Neural crest cell (in vitro differentiated cells): ENCODE measurements around the gene DIS3L2. TPM values are rescaled to one million over a fixed set of nuclear protein-coding genes. Genes with fewer than 3 reads are reported as not detected.

Experiments used
- DNase-seq: peaks from one replicate; pipeline ENCODE4 v3.0.0; 2021; ENCODE audit warnings: low read depth, mixed read lengths, low spot score
- H3K27ac Mint-ChIP-seq: one replicate; pipeline ENCODE4 v1.8.0; 2021; ENCODE audit warnings: mild to moderate bottlenecking, mixed read lengths; ENCODE audit not compliant: unreplicated experiment
- H3K27me3 Mint-ChIP-seq: 2 replicates; pipeline ENCODE4 v1.8.0; 2021; ENCODE audit warnings: low read depth, mild to moderate bottlenecking, mixed read lengths
- H3K36me3 Mint-ChIP-seq: 2 replicates; pipeline ENCODE4 v1.8.0; 2021; ENCODE audit warnings: low read depth, mild to moderate bottlenecking, mixed read lengths
- H3K4me1 Mint-ChIP-seq: 2 replicates; pipeline ENCODE4 v1.8.0; 2021; ENCODE audit warnings: mixed read lengths
- H3K4me3 Mint-ChIP-seq: one replicate; pipeline ENCODE4 v1.8.0; 2021; ENCODE audit warnings: mild to moderate bottlenecking, mixed read lengths
- H3K9me3 Mint-ChIP-seq: 2 replicates; pipeline ENCODE4 v1.8.0; 2021; ENCODE audit warnings: mixed read lengths
- total RNA-seq: library from RNA; stranded (reverse); gene quantifications from 2 replicates; pipeline ENCODE4 v1.2.1, GENCODE V29; 2021
- TF ChIP-seq, protein P1 (sequence below): fragments of 200-600 bp; sonication (generic); conservative IDR thresholded peaks from 2 replicates; pipeline ENCODE4 v1.5.0; 2021; ENCODE audit warnings: antibody characterized with exemption, mild to moderate bottlenecking

DIS3L2 gene
- total RNA-seq, 1 donor from 2014 or later: 51.9 TPM

DNA sequence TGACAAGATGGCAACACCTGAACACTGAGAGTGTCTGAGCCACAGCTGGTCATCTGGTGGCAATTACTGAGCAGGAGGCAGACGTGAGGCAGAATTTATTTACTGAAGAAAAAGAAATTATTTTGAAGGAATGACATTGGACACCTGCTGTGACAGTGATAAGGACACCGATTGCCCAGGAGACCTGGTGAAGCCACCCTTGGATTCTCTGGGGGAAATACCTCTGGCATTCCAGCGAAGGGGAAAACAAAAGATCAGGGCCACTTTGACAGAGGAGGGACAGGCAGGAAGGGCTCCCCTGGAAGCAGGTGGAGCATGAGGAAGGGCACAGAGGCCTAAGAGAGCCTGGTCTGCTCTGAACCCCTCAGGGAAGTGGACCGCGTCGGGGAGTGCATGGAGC lies 331.7 kb downstream of the DIS3L2 start:
- no peak overlapping the region for H3K27ac Mint-ChIP-seq
- no peaks in the 10 kb centered on the region for H3K36me3 Mint-ChIP-seq
- no peak for DNase-seq

DNA sequence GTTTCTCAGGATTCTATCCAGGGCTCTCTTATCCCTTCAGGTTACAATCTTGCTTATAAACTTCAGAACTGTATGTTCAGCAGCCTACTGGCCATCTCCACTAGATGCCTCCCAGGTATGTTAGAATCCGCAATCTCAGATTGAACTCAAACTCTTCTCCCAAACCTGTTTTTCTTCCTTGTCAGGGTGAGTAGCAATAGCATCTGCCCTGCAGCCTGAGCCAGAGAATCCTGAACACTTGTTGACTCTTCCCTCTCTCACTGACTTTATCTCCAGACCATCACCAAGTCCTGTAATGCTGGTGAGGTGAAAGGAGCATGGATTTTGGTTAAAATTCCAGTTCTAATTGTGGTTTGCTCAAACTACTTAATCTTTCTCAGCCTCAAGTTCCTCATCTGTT lies 334.5 kb downstream of the DIS3L2 start:
- Mint-ChIP-seq H3K4me3 (no peak overlapping the region), H3K4me1 (peaks cover 14% of the 10 kb centered on the region), H3K27ac (no peak overlapping the region), H3K36me3 (no peaks in the 10 kb centered on the region), H3K27me3 (no peaks in the 10 kb centered on the region), H3K9me3 (no peaks in the 10 kb centered on the region)
- DNase-seq: no peak
- TF ChIP-seq, protein P1, sequence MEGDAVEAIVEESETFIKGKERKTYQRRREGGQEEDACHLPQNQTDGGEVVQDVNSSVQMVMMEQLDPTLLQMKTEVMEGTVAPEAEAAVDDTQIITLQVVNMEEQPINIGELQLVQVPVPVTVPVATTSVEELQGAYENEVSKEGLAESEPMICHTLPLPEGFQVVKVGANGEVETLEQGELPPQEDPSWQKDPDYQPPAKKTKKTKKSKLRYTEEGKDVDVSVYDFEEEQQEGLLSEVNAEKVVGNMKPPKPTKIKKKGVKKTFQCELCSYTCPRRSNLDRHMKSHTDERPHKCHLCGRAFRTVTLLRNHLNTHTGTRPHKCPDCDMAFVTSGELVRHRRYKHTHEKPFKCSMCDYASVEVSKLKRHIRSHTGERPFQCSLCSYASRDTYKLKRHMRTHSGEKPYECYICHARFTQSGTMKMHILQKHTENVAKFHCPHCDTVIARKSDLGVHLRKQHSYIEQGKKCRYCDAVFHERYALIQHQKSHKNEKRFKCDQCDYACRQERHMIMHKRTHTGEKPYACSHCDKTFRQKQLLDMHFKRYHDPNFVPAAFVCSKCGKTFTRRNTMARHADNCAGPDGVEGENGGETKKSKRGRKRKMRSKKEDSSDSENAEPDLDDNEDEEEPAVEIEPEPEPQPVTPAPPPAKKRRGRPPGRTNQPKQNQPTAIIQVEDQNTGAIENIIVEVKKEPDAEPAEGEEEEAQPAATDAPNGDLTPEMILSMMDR: no peak

More for the DNA sequence above, 331.7 kb downstream of the DIS3L2 start:
- Mint-ChIP-seq H3K27me3 (no peaks in the 10 kb centered on the region), H3K4me1 (peaks cover 22% of the 10 kb centered on the region), H3K4me3 (no peak overlapping the region), H3K9me3 (no peaks in the 10 kb centered on the region)
- TF ChIP-seq, protein P1: no peak

DNA sequence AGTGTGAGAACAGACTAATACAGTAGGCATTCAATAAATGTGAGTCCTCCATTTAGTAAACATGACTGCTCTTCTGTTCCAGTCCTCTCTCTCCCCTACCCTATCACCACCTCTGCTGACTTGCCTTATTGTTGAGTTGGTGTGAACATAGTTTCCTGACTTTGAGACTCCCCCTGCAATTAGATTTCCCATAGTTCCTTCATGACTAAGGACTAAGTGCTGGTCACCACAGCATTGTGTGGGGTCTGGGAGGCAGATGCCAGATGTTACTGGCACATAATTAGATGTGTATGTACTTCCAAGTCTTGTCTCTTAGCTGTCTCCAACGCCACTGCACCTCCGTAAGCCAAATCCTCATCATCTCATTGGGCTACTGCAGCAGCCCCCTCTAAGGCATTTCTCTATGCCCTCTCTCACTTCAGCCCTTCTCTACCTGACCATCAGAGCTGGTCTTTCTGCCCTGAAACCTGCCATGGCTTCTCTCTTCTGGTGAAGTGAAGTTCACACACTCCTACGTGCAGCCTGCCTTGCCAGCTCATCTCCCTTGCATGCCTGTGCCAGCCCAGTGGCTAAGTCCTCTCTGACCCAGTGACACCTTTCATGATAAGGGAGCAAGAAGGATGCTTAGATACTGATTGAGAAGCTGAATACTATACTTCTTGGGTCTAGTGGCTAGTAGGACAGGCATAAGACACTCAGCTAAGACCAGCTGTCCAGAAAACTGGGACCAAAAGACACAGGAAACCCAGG lies 335.4 kb downstream of the DIS3L2 start:
- Mint-ChIP-seq H3K9me3 (no peaks in the 10 kb centered on the region), H3K36me3 (no peaks in the 10 kb centered on the region), H3K4me3 (no peak overlapping the region), H3K27me3 (no peaks in the 10 kb centered on the region), H3K27ac (no peak overlapping the region), H3K4me1 (peaks cover 13% of the 10 kb centered on the region)
- no peak for DNase-seq
- TF ChIP-seq, protein P1: no peak

DNA sequence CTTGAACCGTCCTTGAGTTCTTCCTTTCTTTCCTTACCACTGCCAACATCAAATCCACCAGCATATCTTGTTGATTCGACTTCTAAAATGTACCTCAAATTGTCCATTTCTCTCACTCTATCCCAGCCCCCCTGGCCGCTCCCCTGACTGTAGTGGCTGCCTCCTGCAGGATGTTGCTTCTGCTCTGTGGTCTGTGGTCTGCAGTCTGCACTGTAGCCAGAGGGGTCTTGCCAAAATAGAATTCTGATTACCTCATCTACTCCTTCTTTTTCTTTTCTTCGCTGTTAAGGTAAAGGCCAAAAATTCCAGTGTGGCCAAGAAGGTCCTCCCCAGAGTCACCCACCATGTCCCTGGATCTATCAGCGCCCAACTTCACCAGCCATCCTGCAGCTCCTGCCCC lies 337.6 kb downstream of the DIS3L2 start:
- no peak overlapping the region for H3K4me3 Mint-ChIP-seq
- H3K36me3 Mint-ChIP-seq: peaks cover 8% of the 10 kb centered on the region
- H3K27me3 Mint-ChIP-seq: no peaks in the 10 kb centered on the region
- TF ChIP-seq, protein P1: no peak
- no peak for DNase-seq
- H3K4me1 Mint-ChIP-seq: no peaks in the 10 kb centered on the region
- no peak overlapping the region for H3K27ac Mint-ChIP-seq
- peaks cover 2% of the 10 kb centered on the region for H3K9me3 Mint-ChIP-seq

DNA sequence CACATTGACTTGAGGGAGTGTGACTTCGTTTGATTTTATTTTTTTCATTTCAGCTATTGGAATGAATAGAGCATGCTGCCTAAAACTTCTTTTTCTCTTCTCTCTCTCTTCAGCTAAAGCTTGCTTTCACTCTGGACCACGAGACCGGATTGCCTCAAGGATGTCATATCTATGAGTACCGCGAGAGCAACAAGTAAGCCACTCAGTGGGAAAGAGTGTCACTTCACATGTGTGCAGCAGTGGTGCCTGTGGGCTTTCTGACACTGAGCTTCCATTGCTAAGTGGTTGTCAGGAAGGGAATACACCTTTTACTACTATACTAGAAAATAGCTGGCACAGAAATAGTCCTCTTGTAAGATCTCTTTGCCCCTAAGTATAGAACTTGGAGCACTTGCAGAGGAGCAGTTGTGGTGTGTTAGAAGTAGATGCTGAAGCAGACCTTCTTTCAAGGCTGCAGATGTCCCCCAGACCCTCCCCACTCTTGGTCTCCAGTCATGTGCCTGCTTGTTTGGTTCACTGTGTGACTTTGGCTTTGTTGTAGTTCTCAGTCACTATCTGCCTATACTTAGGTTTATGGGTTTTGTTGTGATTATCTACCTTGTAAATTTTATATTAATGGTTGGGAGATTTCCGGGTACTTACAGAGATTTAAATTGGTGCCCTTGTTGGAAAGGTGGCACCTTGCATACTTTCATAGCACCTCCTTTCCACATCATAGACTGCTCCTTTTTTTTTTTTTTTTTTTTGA lies 338.6 kb downstream of the DIS3L2 start:
- Mint-ChIP-seq H3K27ac (no peak overlapping the region), H3K27me3 (no peaks in the 10 kb centered on the region), H3K36me3 (peaks cover 14% of the 10 kb centered on the region), H3K9me3 (peaks cover 4% of the 10 kb centered on the region), H3K4me1 (no peaks in the 10 kb centered on the region), H3K4me3 (no peak overlapping the region)
- DNase-seq: no peak
- TF ChIP-seq, protein P1: no peak
